HG02763 (cell line): ENCODE measurements around the gene PER3.

Source experiments
- ATAC-seq: cut with Tn5 transposase; IDR thresholded peaks from one replicate; pipeline ENCODE4 v1.9.1; 2021; ENCODE audit warnings: mild to moderate bottlenecking, moderate library complexity; ENCODE audit not compliant: unreplicated experiment

Gene PER3

GRCh38 chr1:7831458-7831857 lies 47.4 kb downstream of the PER3 start:
- ATAC-seq: no peak

- no peak for ATAC-seq
Observed at GRCh38 chr1:7833035-7833434, 48.9 kb downstream of the PER3 start.

DNA sequence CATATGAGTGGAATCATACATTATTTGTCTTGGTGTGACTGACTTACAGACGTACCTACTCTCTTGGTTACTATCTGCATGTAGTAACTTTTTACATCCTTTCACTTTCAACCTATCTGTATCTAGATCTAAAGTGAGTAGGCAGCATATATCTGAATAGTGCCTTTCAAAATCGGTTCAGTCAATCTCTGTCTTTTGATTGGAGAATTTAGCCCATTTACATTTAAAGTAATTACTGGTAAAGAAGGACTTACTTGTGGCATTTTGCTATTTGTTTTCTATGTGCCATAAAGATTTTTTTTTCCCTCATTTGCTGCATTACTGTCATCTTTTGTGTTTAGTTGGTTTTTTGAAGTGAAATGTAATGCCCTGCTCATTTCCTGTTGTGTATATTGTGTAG lies 54.6 kb downstream of the PER3 start:
- ATAC-seq: no peak

- ATAC-seq: no peak
Observed at GRCh38 chr1:7839526-7839925, 55.4 kb downstream of the PER3 start.

DNA sequence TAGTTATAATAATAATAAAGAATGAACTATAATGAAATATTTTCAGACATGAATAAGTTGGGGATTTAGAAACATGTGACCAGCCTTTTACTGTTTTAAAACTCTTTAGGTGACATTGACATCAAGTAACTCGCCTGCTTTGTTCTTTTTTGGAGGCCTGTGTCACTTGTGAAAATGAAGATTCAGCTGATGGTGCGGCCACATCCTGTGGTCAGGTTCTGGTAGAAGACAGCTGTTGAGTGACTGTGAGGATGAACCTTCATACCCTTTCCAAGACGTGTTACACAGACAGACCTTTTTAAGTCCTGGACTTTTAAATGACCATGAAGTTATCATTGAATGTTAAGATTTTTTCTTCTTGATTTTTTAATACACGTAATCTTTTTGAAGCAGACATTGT lies 58.4 kb downstream of the PER3 start:
- ATAC-seq: no peak

- ATAC-seq: no peak
Observed at GRCh38 chr1:7845761-7846160, 61.7 kb downstream of the PER3 start.

DNA sequence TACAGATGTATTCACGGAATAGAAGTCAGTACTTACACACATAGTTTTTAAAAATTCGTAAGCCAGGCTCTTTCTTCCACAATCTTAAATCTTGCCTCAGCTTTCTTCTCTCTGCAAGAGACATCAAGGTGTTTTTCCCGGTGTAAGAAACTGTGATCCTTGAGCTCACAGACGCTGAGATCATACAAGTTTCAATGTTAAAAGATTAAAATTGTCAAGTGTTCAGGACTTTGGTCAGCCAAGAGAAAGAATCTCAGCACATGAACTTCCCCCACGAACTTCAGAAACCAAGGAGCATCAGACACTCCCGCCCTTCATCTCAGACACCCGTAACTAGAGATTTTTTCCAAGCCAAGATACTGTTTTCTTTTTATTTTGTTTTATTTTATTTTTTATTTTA lies 62.6 kb downstream of the PER3 start:
- ATAC-seq: no peak

DNA sequence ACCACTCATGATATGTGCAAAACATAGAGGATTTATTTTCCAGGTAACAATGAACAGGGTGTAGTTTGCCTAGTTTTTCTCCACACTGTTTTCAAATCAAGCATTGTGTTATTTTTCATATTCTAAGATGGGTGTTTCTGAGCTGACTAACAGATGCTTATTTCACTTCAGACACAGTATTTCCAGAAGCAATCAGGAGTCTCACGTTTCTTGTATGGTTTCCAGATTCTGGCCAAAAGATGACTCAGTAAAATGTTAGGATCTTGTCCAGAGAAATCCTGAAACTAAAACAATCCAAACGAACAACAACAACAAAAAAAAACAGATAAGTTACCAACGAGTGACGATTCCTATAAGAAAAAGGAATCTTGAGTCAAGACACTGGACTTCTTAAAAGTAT lies 63.5 kb downstream of the PER3 start:
- ATAC-seq: no peak

- no peak for ATAC-seq
Observed at GRCh38 chr1:7850786-7851185, 66.7 kb downstream of the PER3 start.

GRCh38 chr1:7852804-7853683 lies 69.0 kb downstream of the PER3 start, which contains the start of gene UTS2:
TSS of gene UTS2 (minus strand) at chr1:7853065. CDS start at chr1:7853003, 62 bp downstream.
- ATAC-seq: no peak

- ATAC-seq: no peak
Observed at GRCh38 chr1:7853684-7854026, 69.6 kb downstream of the PER3 start.

- ATAC-seq: no peak
Observed at GRCh38 chr1:7856345-7856744, 72.3 kb downstream of the PER3 start.

DNA sequence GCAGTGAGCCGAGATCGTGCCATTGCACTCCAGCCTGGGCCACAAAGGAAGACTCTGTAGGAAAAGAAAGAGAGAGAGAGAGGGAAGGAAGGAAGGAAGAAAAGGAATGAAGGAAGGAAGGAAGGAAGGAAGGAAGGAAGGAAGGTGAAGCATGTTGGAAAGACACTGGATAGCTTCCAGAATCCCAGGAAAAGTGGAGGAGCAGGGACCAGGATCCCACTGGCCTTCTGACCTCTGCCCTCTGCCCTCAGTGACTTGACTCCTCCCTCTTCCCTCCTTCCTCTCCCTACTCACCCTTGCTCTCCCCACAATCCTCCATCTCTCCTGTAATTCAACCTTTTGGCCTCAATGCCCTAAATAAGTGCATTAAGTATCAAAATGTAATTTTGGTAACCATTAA lies 72.9 kb downstream of the PER3 start:
- no peak for ATAC-seq

GRCh38 chr1:7857985-7858384 lies 73.9 kb downstream of the PER3 start:
- no peak for ATAC-seq

DNA sequence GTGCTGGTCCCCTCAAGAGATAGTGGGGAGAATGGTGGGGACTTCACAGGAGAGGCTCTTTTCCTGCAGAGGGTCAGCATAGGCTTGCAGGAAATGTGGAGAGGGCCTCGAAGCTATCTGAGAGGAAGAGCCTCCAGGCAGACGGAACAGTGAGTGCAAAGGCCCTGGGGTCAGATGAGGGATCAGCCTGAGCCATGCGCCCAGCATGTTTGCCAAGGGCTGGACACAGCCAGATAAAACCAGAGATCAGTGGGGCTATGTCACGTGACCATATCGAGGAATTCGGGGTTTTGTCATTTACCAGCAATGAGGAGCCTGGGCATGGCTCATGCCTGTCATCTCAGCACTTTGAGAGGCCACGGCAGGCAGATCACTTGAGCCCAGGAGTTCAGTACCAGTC lies 75.3 kb downstream of the PER3 start:
- no peak for ATAC-seq

DNA sequence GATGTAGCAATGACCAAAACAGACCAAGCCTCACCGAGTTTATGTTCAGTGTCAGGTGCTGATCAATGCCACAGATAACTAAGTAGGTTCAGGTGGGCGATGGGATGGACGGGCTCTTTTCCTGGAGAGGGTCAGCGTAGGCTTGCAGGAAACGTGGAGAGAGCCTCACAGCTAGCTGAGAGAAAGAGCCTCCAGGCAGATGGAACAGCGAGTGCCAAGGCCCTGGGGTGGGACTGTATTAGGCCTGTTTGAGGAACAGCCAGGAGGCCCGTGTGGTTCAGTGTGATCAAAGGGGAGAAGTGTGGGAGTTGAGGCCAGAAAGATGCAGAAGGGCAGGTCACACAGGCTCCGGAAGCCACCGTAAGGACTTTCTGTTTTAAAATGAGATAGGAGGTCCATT lies 76.0 kb downstream of the PER3 start:
- no peak for ATAC-seq

GRCh38 chr1:7861452-7861851 lies 77.4 kb downstream of the PER3 start:
- ATAC-seq: no peak

DNA sequence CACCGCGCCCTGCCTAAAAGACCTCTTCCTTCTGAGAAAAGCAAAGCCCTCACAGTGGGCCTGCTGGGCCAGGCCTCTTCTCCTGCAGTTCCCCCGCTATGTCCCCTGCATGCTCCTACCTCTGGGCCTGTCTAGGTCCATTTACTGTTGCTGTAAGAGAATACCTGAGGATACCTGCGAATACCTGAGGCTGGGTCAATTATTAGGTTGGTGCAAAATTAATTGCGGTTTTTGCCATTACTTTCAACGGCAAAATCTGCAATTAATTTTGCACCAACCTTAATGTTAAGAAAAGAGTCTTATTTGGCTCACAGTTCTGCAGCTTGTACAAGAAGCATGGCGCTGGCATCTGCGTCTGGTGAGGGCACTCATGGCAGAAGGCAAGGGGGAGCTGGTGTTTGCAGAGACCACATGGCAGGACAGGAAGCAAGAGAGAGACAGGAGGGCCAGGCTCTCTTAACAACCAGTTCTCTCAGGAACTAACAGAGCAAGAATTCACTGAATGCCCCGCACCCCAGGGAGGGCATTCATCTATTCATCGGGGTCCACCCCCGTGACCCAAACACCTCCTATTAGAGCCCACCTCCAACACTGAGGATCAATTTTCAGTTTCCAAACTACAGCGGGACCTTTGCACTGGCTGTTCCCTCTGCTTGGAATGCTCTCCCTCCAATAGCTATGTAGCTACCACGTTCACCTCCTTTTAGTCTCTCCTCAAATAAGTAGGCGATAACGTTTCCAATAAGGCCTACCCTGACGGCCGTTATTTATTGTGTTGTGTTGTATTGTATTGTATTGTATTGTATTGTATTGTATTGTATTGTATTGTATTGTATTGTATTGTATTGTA lies 78.3 kb downstream of the PER3 start:
- no peak for ATAC-seq

DNA sequence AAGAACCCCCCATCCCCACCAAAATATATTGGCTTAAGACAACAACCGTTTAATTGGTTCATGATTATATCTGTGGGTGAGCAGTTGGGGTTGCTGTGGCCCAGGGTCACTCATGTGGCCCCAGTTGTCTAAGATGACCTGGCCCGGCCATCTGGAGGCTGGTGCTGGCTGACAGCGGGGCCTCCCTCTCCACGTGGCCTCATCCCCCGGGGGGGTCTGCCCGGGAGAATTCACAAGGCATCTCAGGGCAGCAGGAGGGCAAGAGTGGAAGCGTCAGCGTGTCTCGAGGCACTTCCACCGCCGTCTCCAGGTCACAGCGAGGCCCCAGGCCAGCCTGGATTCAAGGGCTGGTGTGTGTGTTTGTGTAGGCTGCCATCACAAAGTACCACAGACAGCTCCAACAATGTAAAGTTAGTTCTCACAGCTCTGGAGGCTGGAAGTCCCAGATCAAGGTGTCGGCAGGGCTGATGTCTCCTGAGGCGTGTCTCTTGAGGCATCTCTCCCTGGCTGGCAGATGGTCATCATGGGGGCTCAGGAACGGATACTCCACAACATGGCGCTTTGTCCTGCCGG lies 79.8 kb downstream of the PER3 start:
- ATAC-seq: no peak

DNA sequence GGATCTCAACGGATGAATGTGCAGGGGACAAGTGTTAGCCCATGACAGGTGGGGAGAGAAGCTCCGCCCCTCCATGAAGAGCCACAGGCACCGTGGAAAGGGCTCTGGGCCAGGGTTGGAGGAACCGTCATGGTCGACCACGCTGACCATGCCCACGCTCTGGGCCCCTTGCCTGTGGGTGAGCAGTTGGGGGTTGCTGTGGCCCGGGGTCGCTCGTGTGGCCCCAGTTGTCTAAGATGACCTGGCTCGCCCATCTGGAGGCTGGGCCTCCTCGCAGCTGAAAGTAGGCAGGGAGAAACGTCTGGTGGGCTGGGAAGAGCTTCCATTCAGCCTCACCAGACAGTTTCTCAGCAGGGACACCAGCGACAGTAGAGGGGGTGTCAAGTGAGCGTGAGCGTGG lies 81.9 kb downstream of the PER3 start:
- ATAC-seq: no peak

DNA sequence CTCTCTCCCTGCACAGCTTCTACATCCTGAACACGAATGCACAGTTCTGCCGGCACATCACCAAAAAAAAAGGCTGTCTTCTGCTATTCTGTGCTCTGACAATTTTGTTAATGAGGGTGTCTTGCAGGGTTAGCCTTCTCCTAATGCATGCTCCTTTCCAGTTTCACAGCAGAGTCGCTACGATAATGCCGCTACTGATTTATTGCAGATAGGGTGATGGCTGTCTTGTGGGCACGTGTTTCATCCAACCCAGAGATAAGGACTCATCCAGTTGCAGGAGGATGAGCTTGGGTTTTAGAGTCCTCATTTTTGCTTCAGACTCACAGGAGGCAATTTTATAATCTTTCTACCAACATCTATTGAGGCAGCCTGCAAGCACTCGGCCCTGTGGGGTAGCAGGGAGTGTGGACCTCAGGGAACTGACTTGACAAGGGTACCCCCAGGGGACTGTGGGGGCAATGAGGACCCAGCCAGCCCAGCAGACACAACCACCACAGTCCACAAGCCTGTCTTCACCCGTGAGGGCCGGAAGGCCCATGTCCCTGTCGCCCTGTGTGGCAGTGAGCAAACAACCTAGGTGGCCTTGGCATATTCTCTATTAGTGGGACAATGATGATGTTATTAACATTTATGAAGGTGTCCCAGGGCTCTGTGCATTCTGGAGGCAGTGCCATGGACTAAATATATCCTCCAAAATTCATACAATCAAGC lies 84.1 kb downstream of the PER3 start:
- no peak for ATAC-seq
